Measurements from ENCODE around the gene AKIRIN1. TPM values are rescaled to one million over a fixed set of nuclear protein-coding genes. Genes with fewer than 3 reads are reported as not detected.
"Not testable (repeated sequence)": the region's sequence is repeated elsewhere in the genome, so short reads cannot be mapped to it uniquely, and the experiment has no call there.

Gene AKIRIN1
- total RNA-seq, 1 donor from 2014 or later: 55.2 TPM

DNA sequence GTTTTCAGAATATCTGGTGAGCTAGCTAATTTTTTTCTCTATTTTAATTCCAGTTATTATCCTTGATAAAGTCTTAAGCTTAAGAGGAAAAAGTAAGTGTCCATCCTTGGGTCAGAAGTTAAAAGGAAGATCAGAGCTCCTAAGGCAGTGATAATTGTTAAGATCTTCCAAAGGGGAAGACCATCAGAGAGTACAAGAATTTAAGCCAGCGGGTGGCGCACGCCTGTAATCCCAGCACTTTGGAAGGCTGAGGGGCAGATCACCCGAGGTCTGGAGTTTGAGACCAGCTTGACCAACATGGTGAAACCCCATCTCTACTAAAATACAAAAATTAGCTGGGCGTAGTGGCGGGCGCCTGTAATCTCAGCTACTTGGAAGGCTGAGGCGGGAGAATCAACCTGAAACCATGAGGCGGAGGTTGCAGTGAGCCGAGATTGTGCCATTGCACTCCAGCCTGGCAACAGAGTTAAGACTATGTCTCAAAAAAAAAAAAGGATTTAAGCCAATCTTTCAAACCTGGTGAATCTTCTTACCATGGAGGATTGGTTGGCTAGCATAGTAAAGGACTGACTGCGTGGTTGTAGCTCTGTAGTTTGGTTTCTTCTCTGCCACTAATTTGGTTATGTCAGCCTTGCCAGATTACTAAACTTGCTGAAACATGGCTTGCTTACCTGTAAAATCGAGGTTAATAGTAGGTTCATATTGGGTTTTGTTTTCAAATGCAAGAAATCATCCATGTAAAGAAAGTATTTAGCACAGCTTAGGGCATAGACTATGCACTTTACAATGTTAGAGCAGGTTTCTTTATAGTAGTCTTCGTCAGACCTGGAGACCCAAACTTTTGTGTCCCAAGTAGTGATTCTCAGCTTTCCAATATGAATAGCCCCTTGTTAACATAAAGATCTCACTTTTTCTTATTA, 15.9 kb downstream of the AKIRIN1 start:
- no peaks in the 10 kb centered on the region for H3K9me3 Mint-ChIP-seq (ENCODE audit: low read depth)
- no peak overlapping the region for H3K27ac Mint-ChIP-seq (ENCODE audit: unreplicated experiment)
- H3K36me3 Mint-ChIP-seq (ENCODE audit: low read depth): peaks cover 44% of the 10 kb centered on the region
- TF ChIP-seq CTCF (IDR thresholded peaks at IDR 0.05): no peak
- DNase-seq (ENCODE audit: low spot score): no peak
- no peaks in the 10 kb centered on the region for H3K27me3 Mint-ChIP-seq (ENCODE audit: low read depth)
- peaks cover 21% of the 10 kb centered on the region for H3K4me1 Mint-ChIP-seq (ENCODE audit: low read depth)
- no peak overlapping the region for H3K4me3 Mint-ChIP-seq (ENCODE audit: unreplicated experiment)

GRCh38 chr1:39014956-39015355, 23.9 kb downstream of the AKIRIN1 start:
- H3K27me3 Mint-ChIP-seq (ENCODE audit: low read depth); H3K9me3 Mint-ChIP-seq (ENCODE audit: low read depth); H3K4me3 Mint-ChIP-seq (ENCODE audit: unreplicated experiment); H3K4me1 Mint-ChIP-seq (ENCODE audit: low read depth); H3K27ac Mint-ChIP-seq (ENCODE audit: unreplicated experiment); DNase-seq (ENCODE audit: low spot score): not testable (repeated sequence)
- H3K36me3 Mint-ChIP-seq (ENCODE audit: low read depth): peaks cover 14% of the 10 kb centered on the region

- no peak overlapping the region for H3K27ac Mint-ChIP-seq (ENCODE audit: unreplicated experiment)
- no peaks in the 10 kb centered on the region for H3K27me3 Mint-ChIP-seq (ENCODE audit: low read depth)
- no peak for DNase-seq (ENCODE audit: low spot score)
- H3K4me3 Mint-ChIP-seq (ENCODE audit: unreplicated experiment): no peak overlapping the region
- H3K36me3 Mint-ChIP-seq (ENCODE audit: low read depth): peaks cover 12% of the 10 kb centered on the region
- no peaks in the 10 kb centered on the region for H3K9me3 Mint-ChIP-seq (ENCODE audit: low read depth)
- no peak for TF ChIP-seq CTCF (IDR thresholded peaks at IDR 0.05)
- H3K4me1 Mint-ChIP-seq (ENCODE audit: low read depth): no peaks in the 10 kb centered on the region
Measured at GRCh38 chr1:39016604-39017171, 25.6 kb downstream of the AKIRIN1 start.

GRCh38 chr1:39017266-39017665, 26.2 kb downstream of the AKIRIN1 start:
- Mint-ChIP-seq H3K4me1 (ENCODE audit: low read depth) (no peaks in the 10 kb centered on the region), H3K36me3 (ENCODE audit: low read depth) (peaks cover 8% of the 10 kb centered on the region), H3K4me3 (ENCODE audit: unreplicated experiment) (no peak overlapping the region), H3K9me3 (ENCODE audit: low read depth) (no peaks in the 10 kb centered on the region), H3K27ac (ENCODE audit: unreplicated experiment) (no peak overlapping the region), H3K27me3 (ENCODE audit: low read depth) (no peaks in the 10 kb centered on the region)
- TF ChIP-seq CTCF (IDR thresholded peaks at IDR 0.05): no peak
- no peak for DNase-seq (ENCODE audit: low spot score)

- H3K9me3 Mint-ChIP-seq (ENCODE audit: low read depth); H3K27ac Mint-ChIP-seq (ENCODE audit: unreplicated experiment); DNase-seq (ENCODE audit: low spot score); H3K36me3 Mint-ChIP-seq (ENCODE audit: low read depth); H3K27me3 Mint-ChIP-seq (ENCODE audit: low read depth); H3K4me3 Mint-ChIP-seq (ENCODE audit: unreplicated experiment); H3K4me1 Mint-ChIP-seq (ENCODE audit: low read depth): not testable (repeated sequence)
Measured at GRCh38 chr1:39020494-39020893, 29.4 kb downstream of the AKIRIN1 start.

DNA sequence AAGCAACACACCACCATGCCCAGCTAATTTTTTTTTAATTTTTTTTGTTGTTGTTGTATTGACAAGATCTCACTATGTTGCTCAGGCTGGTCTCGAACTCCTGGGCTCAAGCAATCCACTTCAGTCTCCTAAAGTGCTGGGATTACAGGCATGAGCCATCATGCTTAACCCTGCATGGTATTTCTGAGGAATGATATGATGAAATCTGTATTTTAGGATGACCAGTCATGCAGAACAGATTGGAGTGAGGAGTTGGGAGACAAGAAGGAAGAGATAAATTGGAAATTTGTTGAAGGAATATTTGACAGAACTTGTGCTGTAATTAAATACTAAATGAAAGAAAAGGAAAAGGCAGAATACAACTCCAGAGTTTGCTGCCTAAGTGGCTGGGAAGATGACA, 30.4 kb downstream of the AKIRIN1 start:
- Mint-ChIP-seq H3K9me3 (ENCODE audit: low read depth) (no peaks in the 10 kb centered on the region), H3K4me3 (ENCODE audit: unreplicated experiment) (no peak overlapping the region), H3K27ac (ENCODE audit: unreplicated experiment) (no peak overlapping the region), H3K36me3 (ENCODE audit: low read depth) (no peaks in the 10 kb centered on the region), H3K27me3 (ENCODE audit: low read depth) (no peaks in the 10 kb centered on the region), H3K4me1 (ENCODE audit: low read depth) (peaks cover 6% of the 10 kb centered on the region)
- no peak for TF ChIP-seq CTCF (IDR thresholded peaks at IDR 0.05)
- DNase-seq (ENCODE audit: low spot score): no peak

Data from chondrocyte (in vitro differentiated cells).